Measurements from ENCODE around the gene FARP2.

Gene FARP2

GRCh38 chr2:241460631-241461030 is 104.5 kb downstream of the FARP2 start:
- DNase-seq: no peak

GRCh38 chr2:241461693-241462677 is 105.9 kb downstream of the FARP2 start:
- DNase-seq: no peak

GRCh38 chr2:241463276-241464135 is 107.4 kb downstream of the FARP2 start:
- DNase-seq: no peak

- DNase-seq: no peak
Measured at GRCh38 chr2:241465543-241465942, 109.5 kb downstream of the FARP2 start.

DNA sequence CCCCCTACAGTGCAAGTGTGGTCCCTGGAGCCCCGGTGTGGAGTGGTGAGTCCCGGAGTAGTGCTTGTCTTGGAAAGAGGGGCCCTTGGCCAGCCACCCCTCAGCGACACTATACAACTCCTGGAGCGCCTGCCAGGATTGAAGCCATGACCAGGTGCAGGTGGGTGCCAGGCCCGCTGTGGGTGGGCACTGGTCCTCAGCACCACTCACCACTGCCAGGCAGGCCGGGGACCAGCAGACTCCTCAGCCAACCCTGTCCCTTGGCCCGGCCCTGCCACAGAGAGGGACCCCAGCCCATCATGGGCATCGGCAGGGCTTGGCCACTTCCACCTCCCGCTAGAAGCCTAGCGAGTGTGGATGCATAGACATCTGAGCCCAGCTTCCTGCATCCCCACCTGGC is 110.1 kb downstream of the FARP2 start:
- DNase-seq: no peak

GRCh38 chr2:241467777-241468475 is 111.8 kb downstream of the FARP2 start:
- no peak for DNase-seq

DNA sequence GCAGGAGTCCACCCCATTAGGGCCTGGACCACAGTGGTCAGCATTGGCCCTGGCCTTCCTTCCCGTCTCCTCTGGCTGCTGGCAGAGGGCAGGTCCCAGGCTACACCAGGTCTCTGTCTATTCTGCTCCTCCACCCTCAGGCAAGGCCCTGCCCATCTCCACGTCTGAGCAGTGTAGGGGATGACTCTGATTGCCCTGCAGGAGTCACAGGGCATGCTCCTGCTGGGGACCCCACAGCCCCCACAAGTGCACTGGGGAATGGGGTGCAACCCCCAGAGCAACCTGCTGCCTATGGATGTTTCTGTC is 112.3 kb downstream of the FARP2 start:
- no peak for DNase-seq

DNA sequence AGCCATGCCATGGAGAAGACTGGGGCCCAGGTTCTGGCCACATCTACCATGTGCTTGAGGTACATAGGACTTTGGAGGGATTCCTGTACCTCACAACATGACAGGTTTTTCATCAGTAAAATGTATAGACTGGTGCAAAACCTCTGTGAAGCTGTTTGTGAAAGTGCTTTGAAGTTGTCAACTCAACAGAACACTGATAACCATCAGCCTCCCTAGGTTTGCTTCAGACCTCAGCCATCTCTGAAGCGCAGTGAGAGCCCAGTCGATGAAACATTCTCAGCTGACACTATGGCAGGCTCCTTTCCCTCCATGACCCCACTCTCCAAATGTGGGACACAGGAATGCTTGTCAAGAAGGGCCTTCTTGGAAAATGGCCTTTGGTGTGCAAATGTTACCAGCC is 113.7 kb downstream of the FARP2 start:
- no peak for DNase-seq

DNA sequence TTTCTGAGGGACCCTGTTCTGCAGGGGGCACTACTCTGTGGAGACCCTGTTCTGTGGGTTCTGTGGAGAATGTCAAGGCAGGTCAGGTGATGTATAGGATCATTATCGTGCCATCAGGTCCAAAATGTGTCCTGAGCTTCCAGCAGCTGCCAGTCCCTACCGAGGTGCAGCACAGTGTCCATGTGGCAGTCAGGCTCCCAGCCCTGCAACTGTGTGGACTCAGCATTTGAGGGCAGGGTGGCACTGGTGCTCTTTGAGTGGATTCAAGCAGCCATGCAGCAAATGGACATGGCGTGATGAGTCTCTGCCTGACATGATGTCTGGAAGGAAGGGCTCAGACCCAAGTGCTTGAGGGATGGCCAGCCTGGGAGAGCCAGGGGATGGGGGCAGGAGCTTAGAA is 117.3 kb downstream of the FARP2 start:
- DNase-seq: no peak

- DNase-seq: no peak
Measured at GRCh38 chr2:241475267-241475666, 119.2 kb downstream of the FARP2 start.

- no peak for DNase-seq
Measured at GRCh38 chr2:241478166-241478565, 122.1 kb downstream of the FARP2 start.

- no peak for DNase-seq
Measured at GRCh38 chr2:241479026-241479898, 123.2 kb downstream of the FARP2 start.

- no peak for DNase-seq
Measured at GRCh38 chr2:241481687-241482086, 125.6 kb downstream of the FARP2 start.

GRCh38 chr2:241482126-241482955 is 126.3 kb downstream of the FARP2 start:
- DNase-seq: no peak

DNA sequence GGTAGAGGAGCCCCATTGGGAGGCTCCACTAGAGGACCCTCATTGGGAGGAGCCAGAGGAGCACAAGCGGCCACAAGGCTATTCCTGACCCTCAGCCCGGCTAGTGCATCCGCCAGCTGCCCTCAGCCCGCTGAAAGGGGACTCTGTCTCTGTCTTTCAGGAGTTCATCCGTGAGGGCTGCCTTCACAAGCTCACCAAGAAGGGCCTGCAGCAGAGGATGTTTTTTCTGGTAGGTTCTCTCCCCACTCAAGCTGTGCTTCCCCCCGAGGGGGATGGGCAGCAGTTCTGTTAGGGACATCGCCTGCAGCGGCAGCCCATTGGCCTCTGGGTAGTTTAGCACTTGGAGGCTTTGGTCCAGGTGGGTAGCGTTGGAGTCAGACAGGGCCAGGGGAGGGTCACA is 127.2 kb downstream of the FARP2 start:
- DNase-seq: no peak

DNA sequence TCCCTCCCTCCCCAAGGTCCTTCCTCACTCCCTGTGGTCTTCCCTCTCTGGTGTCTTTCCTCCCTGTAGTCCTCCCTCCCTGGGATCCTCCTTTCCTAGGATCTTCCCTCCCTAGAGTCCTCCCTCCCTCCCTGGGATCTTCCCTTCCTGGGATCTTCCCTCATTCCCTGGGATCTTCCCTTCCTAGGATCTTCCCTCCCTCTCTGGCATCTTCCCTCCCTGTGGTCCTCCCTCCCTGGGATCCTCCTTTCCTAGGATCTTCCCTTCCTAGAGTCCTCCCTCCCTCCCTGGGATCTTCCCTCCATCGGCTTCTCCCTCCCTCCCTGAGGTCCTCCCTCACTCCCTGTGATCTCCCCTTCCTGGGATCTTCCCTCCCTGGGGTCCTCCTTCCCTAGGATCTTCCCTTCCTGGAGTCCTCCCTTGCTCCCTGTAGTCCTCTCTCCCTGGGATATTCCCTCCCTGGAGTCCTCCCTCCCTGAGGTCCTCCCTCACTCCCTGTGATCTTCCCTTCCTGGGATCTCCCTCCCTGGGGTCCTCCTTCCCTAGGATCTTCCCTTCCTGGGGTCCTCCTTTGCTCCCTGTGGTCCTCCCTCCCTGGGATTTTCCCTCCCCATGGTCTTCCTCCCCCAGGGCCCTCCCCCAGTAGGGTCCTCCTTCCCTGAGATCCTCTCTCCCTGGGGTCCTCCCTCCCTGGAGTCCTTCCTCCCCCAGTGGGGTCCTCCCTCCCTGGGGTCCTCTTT is 129.3 kb downstream of the FARP2 start:
- no peak for DNase-seq

DNA sequence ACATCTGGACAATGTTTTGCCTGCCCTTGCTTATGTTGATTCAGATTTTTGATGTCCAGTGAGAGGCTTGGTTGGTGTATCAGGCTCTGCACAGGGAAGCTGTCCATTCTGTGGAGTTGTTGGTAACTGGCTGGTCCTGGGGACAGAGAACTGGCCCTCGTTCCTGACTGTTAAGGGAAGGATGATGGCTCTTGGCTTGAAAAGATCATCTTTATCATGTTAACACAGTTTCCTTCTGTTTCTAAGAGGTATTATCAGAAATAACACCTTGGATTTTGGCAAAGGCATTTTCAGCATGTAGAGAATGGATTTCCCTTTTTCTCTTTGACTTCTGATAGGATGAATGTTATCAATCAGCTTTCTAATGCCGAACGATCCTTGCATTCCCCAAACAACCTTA is 133.0 kb downstream of the FARP2 start:
- no peak for DNase-seq

DNA sequence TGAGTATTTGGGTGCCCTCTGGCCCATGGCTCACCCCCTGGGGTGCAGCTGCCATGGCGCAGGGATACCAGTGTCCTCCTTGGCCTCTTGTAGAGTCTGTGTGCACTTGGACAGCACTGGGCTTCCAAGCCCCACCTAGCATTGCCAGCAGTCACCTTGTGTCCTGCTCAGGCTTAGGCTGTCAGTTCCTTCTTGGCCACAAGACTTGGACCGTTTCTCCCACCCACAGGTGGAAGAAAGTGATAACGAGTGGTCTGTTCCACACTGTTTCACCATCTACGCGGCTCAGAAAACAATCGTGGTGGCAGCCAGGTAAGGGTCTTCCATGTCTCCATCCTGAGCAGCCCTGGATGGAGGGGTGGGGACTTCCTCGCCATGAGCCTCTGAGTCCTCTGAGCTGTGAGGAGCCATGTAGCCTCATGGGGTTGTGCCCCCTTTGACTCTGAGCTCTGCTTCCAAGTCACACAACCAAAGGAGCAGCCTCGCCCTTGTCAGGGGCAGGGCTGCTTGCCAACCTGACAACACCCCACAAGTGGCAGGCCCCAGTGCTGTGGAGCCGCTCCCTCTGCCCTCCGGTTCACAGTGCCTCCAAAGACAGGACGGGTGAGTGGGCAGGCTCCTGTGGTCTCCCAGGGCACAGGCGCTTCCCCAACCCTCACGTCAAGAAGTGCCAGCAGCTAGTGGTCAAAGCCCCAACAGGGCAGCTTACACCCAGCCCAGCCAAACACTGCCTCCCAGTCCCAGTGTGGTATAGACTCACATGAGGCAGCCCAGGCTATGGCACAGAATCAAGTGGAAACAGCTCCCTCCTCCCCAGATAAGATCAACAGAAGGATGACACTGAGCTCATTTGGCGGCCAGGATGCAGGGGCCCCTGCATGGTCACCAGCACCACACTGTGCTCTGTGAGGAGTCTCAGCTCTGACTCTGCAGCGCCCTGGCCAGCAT is 133.9 kb downstream of the FARP2 start:
- DNase-seq: no peak

- no peak for DNase-seq
Measured at GRCh38 chr2:241490825-241491506, 134.9 kb downstream of the FARP2 start.
